NCI-H2227 treated with DMSO at 0.1 percent for 48 hours (cell line): Measurements from ENCODE around the gene TMEM168.

ENCODE experiments used
- DNase-seq: peaks from one replicate; lab custom pipeline; 2025; lab: John Stamatoyannopoulos, UW

Gene TMEM168

GRCh38 chr7:112721366-112721765 is 68.8 kb downstream of the TMEM168 start:
- DNase-seq, result no peak

- DNase-seq, result no peak
Measured at GRCh38 chr7:112715525-112715924, 74.7 kb downstream of the TMEM168 start.

- DNase-seq, result no peak
Measured at GRCh38 chr7:112714917-112715316, 75.3 kb downstream of the TMEM168 start.
